Thoracic aorta (tissue), 2 donors: ENCODE data around the gene PLEKHG5. TPM values are rescaled to one million over a fixed set of nuclear protein-coding genes. Genes with fewer than 3 reads are reported as not detected.

Experiments
- ATAC-seq: fragments of 150-250 bp; one replicate; pipeline ENCODE4 v1.8.0; 2017; ENCODE audit warnings: low read depth; ENCODE audit not compliant: insufficient number of reproducible peaks, low FRiP score
- DNase-seq: peaks from one replicate; pipeline ENCODE4 v3.0.0-alpha.2; 2020; ENCODE audit warnings: low spot score
- H3K27ac ChIP-seq, 2 donors: fragments of 200-600 bp; sonication (generic); 1 replicate in 1 of 2; 2 replicates in 1 of 2; pipeline ENCODE4 v1.5.1; 2016; ENCODE audit warnings: mild to moderate bottlenecking in 2 of 2, moderate library complexity in 2 of 2
- H3K27me3 ChIP-seq: fragments of 200-600 bp; sonication (generic); replicated peaks from 2 replicates; pipeline ENCODE4 v1.6.0; 2016; ENCODE audit warnings: mild to moderate bottlenecking; ENCODE audit not compliant: insufficient read depth
- H3K36me3 ChIP-seq: fragments of 200-600 bp; sonication (generic); one replicate; pipeline ENCODE4 v1.5.1; 2016
- H3K4me1 ChIP-seq, 2 donors: fragments of 200-600 bp; sonication (generic); 1 replicate in 1 of 2; 2 replicates in 1 of 2; pipeline versions ENCODE4 v1.5.1 to v1.6.0; 2016; ENCODE audit warnings: low read depth in 2 of 2, mild to moderate bottlenecking in 1 of 2; ENCODE audit not compliant: control insufficient read depth in 1 of 2
- H3K4me3 ChIP-seq: fragments of 200-600 bp; sonication (generic); 2 replicates; pipeline ENCODE4 v1.5.1; 2016; ENCODE audit warnings: mild to moderate bottlenecking
- H3K9me3 ChIP-seq: fragments of 200-600 bp; sonication (generic); 2 replicates; pipeline ENCODE4 v1.5.1; 2016
- CTCF ChIP-seq: fragments of 200-600 bp; sonication (generic); IDR thresholded peaks from one replicate; pipeline ENCODE4 v1.5.1; 2019; ENCODE audit warnings: antibody characterized with exemption
- total RNA-seq, 2 donors: library from RNA; depleted of rRNA; stranded (reverse); fragments of >200 nt; gene quantifications; one replicate each; pipeline versions ENCODE4 v1.1.0 to v1.2.3, GENCODE V29; 2016

The PLEKHG5 gene
- total RNA-seq, 2 donors from 2014 or later = 23.4 to 32.9 TPM

- H3K9me3 ChIP-seq = no peaks in the 10 kb centered on the region
- no peaks in the 10 kb centered on the region for H3K27me3 ChIP-seq
- DNase-seq (no peak), ATAC-seq (no peak)
- peaks cover 8 to 19% of the 10 kb centered on the region in 2 donors for H3K4me1 ChIP-seq
- TF ChIP-seq CTCF = no peak
- no peak overlapping the region for H3K27ac ChIP-seq
- peaks cover 8% of the 10 kb centered on the region for H3K36me3 ChIP-seq
- H3K4me3 ChIP-seq = no peak overlapping the region
Observed at GRCh38 chr1:6521536-6521935, 30.1 kb upstream of the PLEKHG5 start.

GRCh38 chr1:6519935-6520671 is 28.6 kb upstream of the PLEKHG5 start:
- no peak for DNase-seq
- Histone ChIP-seq H3K4me1 (peaks cover 8 to 19% of the 10 kb centered on the region in 2 donors), H3K9me3 (no peaks in the 10 kb centered on the region), H3K27ac (peak overlapping the region; percentile 14 to 31), H3K27me3 (no peaks in the 10 kb centered on the region), H3K4me3 (no peak overlapping the region), H3K36me3 (no peaks in the 10 kb centered on the region)
- TF ChIP-seq CTCF = no peak
- no peak for ATAC-seq

- no peak for ATAC-seq
- H3K27ac ChIP-seq = peak overlapping the region; percentile 14 to 31
- no peak overlapping the region for H3K4me3 ChIP-seq
- H3K27me3 ChIP-seq = no peaks in the 10 kb centered on the region
- TF ChIP-seq CTCF = no peak
- no peaks in the 10 kb centered on the region for H3K9me3 ChIP-seq
- no peaks in the 10 kb centered on the region for H3K36me3 ChIP-seq
- DNase-seq = no peak
- peaks cover 8 to 19% of the 10 kb centered on the region in 2 donors for H3K4me1 ChIP-seq
Observed at GRCh38 chr1:6519491-6519934, 28.0 kb upstream of the PLEKHG5 start.

- DNase-seq (no peak), ATAC-seq (no peak)
- peaks cover 10 to 26% of the 10 kb centered on the region in 2 donors for H3K4me1 ChIP-seq
- no peak overlapping the region for H3K4me3 ChIP-seq
- no peaks in the 10 kb centered on the region for H3K9me3 ChIP-seq
- H3K27me3 ChIP-seq = no peaks in the 10 kb centered on the region
- TF ChIP-seq CTCF = no peak
- H3K27ac ChIP-seq = no peak overlapping the region
- H3K36me3 ChIP-seq = no peaks in the 10 kb centered on the region
Observed at GRCh38 chr1:6517435-6517851, 26.0 kb upstream of the PLEKHG5 start.

GRCh38 chr1:6515771-6516170 is 24.3 kb upstream of the PLEKHG5 start:
- TF ChIP-seq CTCF = no peak

More at GRCh38 chr1:6515771-6516170, 24.3 kb upstream of the PLEKHG5 start:
- Histone ChIP-seq H3K9me3 (no peaks in the 10 kb centered on the region), H3K4me1 (peaks cover 10 to 25% of the 10 kb centered on the region in 2 donors), H3K36me3 (no peaks in the 10 kb centered on the region), H3K27ac (no peak overlapping the region), H3K27me3 (no peaks in the 10 kb centered on the region), H3K4me3 (no peak overlapping the region)
- ATAC-seq (no peak), DNase-seq (no peak)
